K562 (cell line): ENCODE data around the gene PLXNA3. TPM values are rescaled to one million over a fixed set of nuclear protein-coding genes. Genes with fewer than 3 reads are reported as not detected.
A peak's percentile ranks its signal among the peaks of the same experiment; 100 is the strongest.

ENCODE experiments used
- DPF2 ChIP-seq: fragments of 450-650 bp; IDR thresholded peaks from 2 replicates; pipeline ENCODE4 v1.6.1; 2016
- MAX ChIP-seq: sonication (generic); formaldehyde crosslinking; IDR thresholded peaks from 2 replicates; pipeline ENCODE4 v1.9.0; 2022; ENCODE audit warnings: mild to moderate bottlenecking, missing genetic modification reagents
- NFE2 ChIP-seq: IDR thresholded peaks from 2 replicates; pipeline ENCODE4 v1.6.1; 2014; ENCODE audit warnings: antibody characterized with exemption, low read depth
- NONO ChIP-seq, 2 experiments: fragments of 200-400 bp in 1 of 2; fragments of 450-650 bp in 1 of 2; formaldehyde crosslinking in 1 of 2; IDR thresholded peaks; 2 replicates each; pipeline ENCODE4 v1.6.1; 2017; ENCODE audit warnings: low read depth in 2 of 2, mild to moderate bottlenecking in 2 of 2, moderate library complexity in 2 of 2, low read length in 1 of 2
- PHTF2 ChIP-seq: fragments of 250-450 bp; sonication (Bioruptor Pico); IDR thresholded peaks from 2 replicates; pipeline ENCODE4 v1.5.0; 2021; ENCODE audit warnings: mild to moderate bottlenecking
- PRPF4 ChIP-seq: fragments of 200-400 bp; formaldehyde crosslinking; IDR thresholded peaks from one replicate; pipeline ENCODE4 v1.6.1; 2017; ENCODE audit warnings: low read length, low read depth, mild to moderate bottlenecking; ENCODE audit not compliant: insufficient read depth, poor library complexity, severe bottlenecking
- RBBP5 ChIP-seq: fragments of 200-600 bp; sonication (generic); IDR thresholded peaks from 2 replicates; pipeline ENCODE4 v1.6.1; 2012; ENCODE audit warnings: borderline replicate concordance, mild to moderate bottlenecking, low read length, control low read depth, inconsistent platforms; ENCODE audit not compliant: insufficient read depth, poor library complexity, severe bottlenecking
- SMAD1 ChIP-seq: fragments of 150-350 bp; IDR thresholded peaks from 2 replicates; pipeline ENCODE4 v1.6.1; 2014; ENCODE audit warnings: low read length, low read depth; ENCODE audit not compliant: partially characterized antibody
- STAT5A ChIP-seq: IDR thresholded peaks from 2 replicates; pipeline ENCODE4 v1.6.1; 2012; ENCODE audit warnings: low read length, inconsistent platforms, borderline replicate concordance
- TEAD2 ChIP-seq: fragments of 450-650 bp; IDR thresholded peaks from 2 replicates; pipeline ENCODE4 v1.6.1; 2016; ENCODE audit warnings: missing genetic modification characterization, control low read depth, missing compliant biosample characterization
- TEAD4 ChIP-seq, 2 experiments: sonication (generic) in 1 of 2; formaldehyde crosslinking in 1 of 2; IDR thresholded peaks; 2 replicates each; pipeline versions ENCODE4 v1.6.1 to v1.8.0; 2012 to 2022; ENCODE audit warnings: borderline replicate concordance in 1 of 2, inconsistent platforms in 1 of 2, low read length in 1 of 2, mild to moderate bottlenecking in 1 of 2, missing genetic modification reagents in 1 of 2
- TFAP4 ChIP-seq: sonication (generic); formaldehyde crosslinking; IDR thresholded peaks from 2 replicates; pipeline ENCODE4 v1.8.0; 2022; ENCODE audit warnings: missing genetic modification reagents, mild to moderate bottlenecking, moderate library complexity, borderline replicate concordance
- THAP7 ChIP-seq: fragments of 250-450 bp; sonication (Bioruptor Pico); IDR thresholded peaks from 2 replicates; pipeline ENCODE4 v1.5.0; 2021
- ZBTB33 ChIP-seq: sonication (generic); formaldehyde crosslinking; IDR thresholded peaks from 2 replicates; pipeline ENCODE4 v1.8.1; 2023; ENCODE audit warnings: mild to moderate bottlenecking, missing genetic modification reagents
- ZNF134 ChIP-seq: fragments of 250-450 bp; sonication (Bioruptor Pico); conservative IDR thresholded peaks from 2 replicates; pipeline ENCODE4 v1.4.0; 2020
- ZNF23 ChIP-seq: fragments of 250-450 bp; sonication (Bioruptor Pico); IDR thresholded peaks from 2 replicates; pipeline ENCODE4 v1.4.0; 2020; ENCODE audit warnings: mild to moderate bottlenecking
- ZNF280A ChIP-seq: fragments of 450-650 bp; IDR thresholded peaks from 2 replicates; pipeline ENCODE4 v1.6.1; 2018; ENCODE audit warnings: mild to moderate bottlenecking, low read depth; ENCODE audit not compliant: partially characterized antibody
- ZZZ3 ChIP-seq: fragments of 450-650 bp; IDR thresholded peaks from 2 replicates; pipeline ENCODE4 v1.6.1; 2016; ENCODE audit warnings: antibody characterized with exemption, mild to moderate bottlenecking, moderate library complexity
- polyA plus RNA-seq, 8 experiments: library from polyadenylated mRNA; depleted of rRNA in 4 of 8; stranded (reverse) in 5 of 8; unstranded in 3 of 8; fragments of >200 nt; fragmentation: Nextera tagmentation in 2 of 8; fragmentation: Illumina TruSeq in 1 of 8; extraction: Ambion mirVana in 2 of 8; extraction: Trizol in 1 of 8; gene quantifications; 2 replicates each; pipeline versions ENCODE4 v1.2.1 to v1.2.3, GENCODE V29; 2011 to 2014; ENCODE audit warnings: inconsistent platforms in 1 of 8, missing spikeins in 1 of 8
- total RNA-seq, 7 experiments: library from RNA; depleted of rRNA in 6 of 7; stranded (reverse); fragments of >200 nt in 6 of 7; fragmentation: Illumina TruSeq in 2 of 7; extraction: Trizol in 2 of 7; gene quantifications; 2 replicates each; pipeline versions ENCODE4 v1.2.1 to v1.2.3, GENCODE V29; 2011 to 2021; ENCODE audit warnings: low replicate concordance in 1 of 7

PLXNA3 gene
- total and polyA plus RNA-seq, 9 of the 15 experiments (the other 6 are each of a cell fraction or from before 2014, with no cell fraction given): 0.32 to 47.8 (median 7.5) TPM

GRCh38 chrX:154436983-154437752, 20.9 kb upstream of the PLXNA3 start, which contains the start of gene GDI1 (continued):
- TF ChIP-seq ZNF23 (CRISPR knock-in tag) (no peak), ZBTB33 (CRISPR knock-in tag) (no peak), NFE2 (no peak), TEAD2 (tag) (no peak), DPF2 (no peak), PHTF2 (no peak), TFAP4 (CRISPR knock-in tag) (no peak), ZNF280A (no peak), THAP7 (CRISPR knock-in tag) (peak; percentile 44; the same call in 1 of the 2 replicates), STAT5A (no peak), NONO (IDR thresholded peaks at IDR 0.05; ENCODE audit: low read depth in 2 of 2, low read length in 1 of 2) (no peak), RBBP5 (peak; percentile 50), ZNF134 (CRISPR knock-in tag) (peak; percentile 49; the same call in 1 of the 2 replicates), TEAD4 (IDR thresholded peaks at IDR 0.05; ENCODE audit: low read length) (no peak), TEAD4 (CRISPR knock-in tag; IDR thresholded peaks at IDR 0.05; ENCODE audit: borderline replicate concordance) (no peak), MAX (CRISPR knock-in tag) (no peak), PRPF4 (no peak), ZZZ3 (no peak), SMAD1 (no peak)
